NCI-H2196 treated with DMSO at 0.1 percent for 48 hours (cell line): ENCODE measurements around the gene ZNF726.
A peak's percentile ranks its signal among the peaks of the same experiment; 100 is the strongest.
"Not testable (repeated sequence)": the region's sequence is repeated elsewhere in the genome, so short reads cannot be mapped to it uniquely, and the experiment has no call there.

Experiments
- DNase-seq: peaks from one replicate; lab custom pipeline; 2025; ENCODE audit not compliant: unreplicated experiment; lab: John Stamatoyannopoulos, UW

The ZNF726 gene

DNA sequence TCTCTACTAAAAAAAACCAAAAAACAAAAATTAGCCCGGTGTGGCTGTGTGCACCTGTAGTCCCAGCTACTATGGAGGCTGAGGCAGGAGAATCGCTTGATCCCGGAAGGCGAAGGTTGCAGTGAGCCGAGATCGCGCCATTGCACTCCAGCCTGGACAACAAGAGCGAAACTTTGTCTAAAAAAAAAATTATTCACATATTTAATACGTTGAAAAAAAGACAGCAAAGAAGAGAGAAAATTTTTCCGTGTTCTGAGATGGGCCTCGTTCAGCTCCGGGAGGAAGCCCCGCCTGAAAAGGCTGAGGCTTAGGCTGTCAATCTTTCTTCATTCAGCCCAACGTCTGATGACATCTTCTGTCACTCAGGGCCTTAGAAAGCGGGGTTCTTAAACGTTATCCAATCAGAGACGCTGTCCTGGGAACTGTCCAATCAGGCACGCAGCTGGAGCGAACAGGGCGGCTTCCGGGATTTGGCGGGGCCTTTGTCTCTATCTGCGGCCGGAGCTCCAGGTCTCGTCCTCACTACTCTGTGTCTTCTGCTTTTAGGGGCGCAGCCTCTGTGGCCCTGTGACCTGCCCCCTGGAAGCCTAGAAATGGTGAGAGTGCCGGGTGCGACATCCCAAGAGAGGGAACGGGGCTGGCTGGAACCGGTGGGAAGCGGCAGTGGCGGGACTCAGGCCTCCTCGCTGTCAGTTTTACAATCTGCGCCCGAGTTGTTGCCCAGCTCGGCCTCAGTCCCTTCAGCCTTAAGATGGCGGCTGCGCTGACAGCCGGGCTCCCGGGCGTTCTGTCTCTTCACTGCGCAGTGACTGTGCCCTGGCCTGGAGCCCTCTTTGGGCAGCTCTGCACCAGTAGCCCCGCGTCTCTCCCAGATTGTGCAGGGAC lies at the start of gene ZNF726:
TSS of gene ZNF726 (plus strand) at position 485 of the 885 bp plus-strand sequence. CDS start at position 594, 109 bp downstream.
- peak; percentile 68 for DNase-seq

DNA sequence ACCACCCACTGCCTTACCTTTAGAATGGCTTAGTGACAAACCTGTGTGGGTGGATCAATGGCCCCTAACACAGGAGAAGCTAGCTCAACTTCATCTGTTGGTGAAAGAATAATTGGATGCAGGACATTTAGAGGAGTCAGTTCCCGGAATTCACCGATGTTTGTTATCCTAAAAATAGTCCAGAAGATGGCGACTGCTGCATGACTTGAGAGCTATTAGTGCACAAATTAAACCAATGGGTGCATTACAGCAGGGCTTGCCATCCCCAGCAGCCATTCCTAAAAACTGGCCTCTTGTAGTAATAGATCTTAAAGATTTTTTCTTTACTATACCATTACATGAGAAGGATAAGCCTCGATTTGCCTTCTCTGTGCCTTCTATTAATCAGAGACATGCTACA lies 46.8 kb upstream of the ZNF726 start:
- no peak for DNase-seq

DNA sequence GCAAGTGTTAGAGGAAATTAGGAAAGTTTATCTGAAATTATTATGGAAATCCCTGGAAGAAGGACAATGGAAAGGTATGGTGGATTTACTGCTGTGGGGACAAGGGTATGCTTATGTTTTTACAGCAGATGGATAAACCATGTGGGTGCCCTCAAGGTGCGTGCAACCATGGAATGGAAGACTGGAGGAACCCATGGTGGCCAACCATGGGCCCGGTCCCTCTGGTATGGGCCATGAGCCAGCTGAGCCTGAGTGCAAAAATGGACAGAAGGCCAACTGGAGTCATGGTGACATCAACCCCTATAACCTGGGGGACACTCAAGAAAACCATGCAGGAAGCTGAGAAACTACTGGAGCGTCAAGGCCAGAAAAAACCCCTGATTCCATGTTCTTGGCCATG lies 46.1 kb upstream of the ZNF726 start:
- no peak for DNase-seq

DNA sequence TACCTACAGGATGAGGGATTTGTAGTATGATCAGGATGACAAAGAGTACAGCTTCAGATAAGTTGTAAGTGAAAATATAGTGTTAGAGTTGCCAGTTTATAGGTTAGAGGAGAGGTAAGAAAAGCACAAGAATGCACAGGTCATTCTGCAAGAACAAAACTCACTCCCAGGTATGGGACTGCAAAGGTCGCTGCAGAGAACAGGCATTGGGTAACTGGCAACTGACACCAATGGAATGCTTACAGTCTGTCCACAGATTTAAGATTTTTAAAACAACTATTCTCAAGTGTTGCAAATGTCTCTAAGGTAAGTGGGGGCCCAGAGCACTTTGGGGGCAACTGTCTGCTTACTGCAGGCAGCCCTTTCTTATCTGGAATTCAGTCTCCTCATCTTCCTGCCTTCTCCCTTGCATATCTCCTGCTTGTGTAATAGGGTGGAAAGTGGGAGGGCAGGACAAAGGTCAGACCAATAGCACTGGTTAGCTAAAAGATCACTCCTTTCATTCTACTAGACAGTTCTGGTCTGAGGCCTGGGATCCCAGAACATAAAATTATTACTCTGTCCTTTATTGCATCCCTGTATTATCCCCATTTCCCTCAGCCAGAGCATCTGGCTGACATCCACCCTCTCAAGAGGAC lies 42.3 kb upstream of the ZNF726 start:
- DNase-seq: no peak

DNA sequence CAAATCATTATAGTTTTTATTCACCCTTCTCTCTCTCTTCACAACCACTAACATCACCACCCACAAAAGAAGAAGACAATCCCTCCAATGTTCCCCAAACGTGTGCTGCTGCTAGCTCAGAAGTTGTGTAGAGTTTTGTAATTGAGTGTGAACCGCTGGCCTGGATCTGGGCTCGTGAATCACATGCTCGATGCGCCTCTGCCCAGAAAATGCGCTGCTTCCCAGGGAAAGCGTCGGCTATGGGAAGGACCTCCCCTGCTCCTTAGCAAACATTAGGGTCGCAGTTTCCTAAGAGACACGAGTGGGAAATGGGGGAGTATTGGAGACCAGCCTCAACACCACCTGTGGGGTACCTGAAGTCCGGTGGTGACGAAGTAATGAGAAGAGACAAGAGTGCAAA lies 38.4 kb upstream of the ZNF726 start:
- no peak for DNase-seq

DNA sequence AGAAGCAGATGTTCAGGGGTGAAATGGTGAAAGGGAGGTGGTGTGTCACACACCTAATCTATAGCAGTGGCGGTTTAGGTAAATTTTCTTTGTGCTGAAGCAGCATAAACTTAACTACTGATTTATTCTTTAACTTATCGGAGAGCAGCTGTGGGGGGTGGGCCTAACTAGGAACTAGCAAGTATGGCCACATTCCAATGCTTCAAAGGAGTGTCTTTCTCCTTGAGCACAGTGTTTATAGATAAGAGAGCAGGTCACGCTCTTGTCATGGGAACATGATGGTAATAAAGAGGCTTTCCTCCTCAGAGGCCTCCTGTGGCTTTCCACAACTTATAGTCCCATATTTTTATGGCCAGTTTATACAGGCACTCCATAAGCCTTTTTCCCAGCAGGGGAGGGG lies 37.9 kb upstream of the ZNF726 start:
- not testable (repeated sequence) for DNase-seq

DNA sequence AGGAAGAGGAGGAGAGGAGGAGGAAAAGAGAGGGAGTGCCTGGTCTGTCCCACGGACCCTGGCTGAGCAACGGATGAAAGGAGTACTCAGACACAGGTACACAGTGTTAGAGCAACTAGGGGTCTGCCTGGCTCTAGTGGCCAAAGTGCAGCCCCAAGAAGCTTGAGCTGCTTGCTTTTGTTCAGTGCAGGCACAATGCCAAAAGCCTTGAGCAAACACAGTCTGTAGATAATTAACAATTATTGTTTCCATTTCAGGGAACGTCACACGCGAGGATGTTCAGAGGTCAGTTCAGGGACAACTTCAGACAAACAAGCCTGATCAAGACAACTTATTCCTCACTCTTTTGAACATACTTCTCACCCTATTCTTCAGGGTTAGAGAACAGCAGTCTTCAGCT lies 32.2 kb upstream of the ZNF726 start:
- DNase-seq: no peak

DNA sequence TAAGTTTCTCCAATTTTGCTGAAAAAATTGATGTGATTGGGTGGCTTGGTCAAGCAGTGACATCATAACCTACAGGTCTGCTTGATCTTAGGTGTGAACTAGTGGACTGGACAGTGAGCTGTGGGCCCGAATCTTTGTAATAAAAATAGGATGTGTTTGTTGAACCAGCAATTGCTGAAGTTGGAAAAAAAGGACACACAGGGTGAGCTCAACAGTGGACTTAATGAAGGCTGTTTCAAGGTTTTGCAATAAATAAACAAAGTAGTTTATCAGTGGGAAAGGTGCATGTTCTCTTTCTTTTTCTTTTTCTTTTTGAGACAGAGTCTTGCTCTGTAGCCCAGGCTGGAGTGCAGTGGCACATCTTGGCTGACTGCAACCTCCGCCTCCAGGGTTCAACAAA lies 30.3 kb upstream of the ZNF726 start:
- no peak for DNase-seq

DNA sequence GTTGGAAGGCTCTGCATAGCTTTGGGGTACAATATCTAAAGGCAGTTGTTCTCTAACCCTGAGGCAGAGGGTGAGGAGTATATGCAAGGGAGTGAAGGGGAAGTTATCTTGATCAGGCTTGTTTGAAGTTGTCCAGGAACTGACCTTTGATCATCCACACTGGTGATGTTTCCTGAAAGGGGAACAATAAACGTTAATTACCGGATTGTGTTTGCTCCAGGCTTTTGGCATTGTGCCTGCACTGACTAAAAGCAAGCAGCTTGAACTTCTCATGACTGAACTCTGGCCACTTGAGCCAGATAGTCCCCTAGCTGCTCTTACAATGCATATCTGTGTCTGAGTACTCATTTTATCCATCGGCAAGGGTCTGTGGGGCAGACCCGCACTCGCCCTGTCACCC lies 27.0 kb upstream of the ZNF726 start:
- no peak for DNase-seq

DNA sequence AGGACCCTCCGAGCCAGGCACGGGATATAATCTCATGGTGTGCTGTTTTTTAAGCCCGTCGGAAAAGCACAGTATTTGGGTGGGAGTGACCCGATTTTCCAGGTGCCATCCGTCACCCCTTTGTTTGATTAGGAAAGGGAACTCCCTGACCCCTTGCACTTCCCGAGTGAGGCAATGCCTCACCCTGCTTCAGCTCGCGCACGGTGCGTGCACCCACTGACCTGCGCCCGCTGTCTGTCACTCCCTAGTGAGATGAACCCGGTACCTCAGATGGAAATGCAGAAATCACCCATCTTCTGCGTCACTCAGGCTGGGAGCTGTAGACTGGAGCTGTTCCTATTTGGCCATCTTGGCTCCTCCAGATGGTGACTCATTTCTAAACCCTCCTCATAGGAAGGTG lies 18.6 kb upstream of the ZNF726 start:
- not testable (repeated sequence) for DNase-seq

DNA sequence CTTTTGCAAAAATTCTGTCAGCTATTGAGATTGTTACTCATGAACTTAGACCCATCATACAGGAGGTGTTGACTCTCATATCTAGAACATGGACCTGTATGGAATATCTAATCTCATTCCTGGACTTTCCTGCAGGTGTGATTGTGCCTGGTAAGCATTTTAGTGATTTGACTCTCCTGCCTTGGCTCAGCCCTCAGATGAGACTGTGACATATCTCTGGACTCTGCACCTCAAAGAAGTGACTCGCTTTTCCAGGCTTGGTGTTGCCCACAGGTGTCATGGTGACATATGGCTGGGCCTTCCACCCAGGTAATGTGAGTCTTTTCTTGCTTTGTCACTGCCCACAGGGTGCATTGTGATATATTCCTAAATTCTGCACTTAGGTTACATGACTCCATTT lies 17.8 kb upstream of the ZNF726 start:
- no peak for DNase-seq

DNA sequence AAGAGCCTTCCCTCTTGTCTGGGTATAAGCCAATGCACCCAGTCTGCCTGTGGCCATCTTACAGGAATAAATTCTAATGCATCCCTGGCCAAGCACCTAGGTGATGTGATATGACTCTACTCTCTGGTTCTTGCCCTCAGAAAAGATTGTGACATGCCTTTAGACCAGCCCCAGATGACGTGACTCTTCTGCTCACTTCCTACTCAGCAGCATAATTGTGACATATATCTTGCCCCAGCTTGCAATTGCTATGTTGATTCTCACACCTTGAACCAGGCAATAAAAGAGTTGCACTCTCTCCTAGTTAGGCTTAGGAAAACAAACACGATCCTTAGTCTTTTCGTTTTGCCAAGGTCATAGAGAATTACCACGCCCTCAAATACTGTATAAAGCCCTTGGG lies 13.3 kb upstream of the ZNF726 start:
- no peak for DNase-seq

DNA sequence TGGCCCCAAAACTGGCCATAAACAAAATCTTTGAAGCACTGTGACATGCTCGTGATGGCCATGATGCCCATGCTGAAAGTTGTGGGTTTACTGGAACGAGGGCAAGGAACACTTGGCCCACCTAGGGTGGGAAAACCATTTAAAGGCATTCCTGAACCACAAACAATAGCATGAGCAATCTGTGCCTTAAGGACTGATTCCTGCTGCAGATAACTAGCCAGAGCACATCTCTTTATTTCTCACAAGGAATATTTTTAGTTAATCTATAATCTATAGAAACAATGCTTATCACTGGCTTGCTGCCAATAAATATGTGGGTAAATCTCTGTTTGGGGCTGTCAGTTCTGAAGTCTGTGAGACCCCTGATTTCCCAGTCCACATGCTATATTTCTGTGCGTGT lies 10.3 kb upstream of the ZNF726 start:
- DNase-seq: no peak

DNA sequence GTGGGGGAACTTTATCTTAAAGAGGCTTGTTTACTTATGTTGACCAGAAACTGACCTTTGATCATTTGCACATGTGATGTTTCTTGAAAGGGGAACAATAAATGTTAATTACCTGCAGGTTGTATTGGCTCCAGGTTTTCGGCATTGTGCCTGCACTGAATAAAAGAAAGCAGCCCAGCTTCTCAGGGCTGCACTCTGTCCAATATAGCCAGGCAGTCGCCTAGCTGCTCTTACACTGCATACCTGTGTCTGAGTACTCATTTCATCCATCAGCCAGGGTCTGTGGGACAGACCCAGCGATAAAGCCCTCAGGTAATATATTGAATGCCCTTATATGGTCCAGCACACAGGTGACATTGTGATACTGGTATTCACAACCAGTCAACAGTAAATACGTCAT lies 8.9 kb upstream of the ZNF726 start:
- no peak for DNase-seq

DNA sequence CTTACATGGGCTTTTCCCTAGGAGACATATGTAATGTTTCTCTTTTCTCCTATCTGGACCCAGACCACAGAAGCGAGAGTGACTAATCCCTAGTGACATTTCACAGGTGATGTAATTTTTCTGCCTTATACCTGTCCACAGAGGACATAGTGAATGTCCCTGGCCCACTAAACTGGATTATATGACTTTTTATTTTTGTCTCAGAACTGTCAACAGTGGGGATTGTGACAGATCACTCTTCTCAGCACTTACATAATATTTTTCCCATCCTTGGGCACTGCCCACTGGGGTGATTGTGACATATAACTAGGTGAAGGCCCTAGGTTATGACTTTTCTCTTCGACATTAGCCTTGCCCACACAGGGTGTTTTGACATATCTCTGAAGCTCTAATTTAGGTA lies 7.9 kb upstream of the ZNF726 start:
- no peak for DNase-seq

DNA sequence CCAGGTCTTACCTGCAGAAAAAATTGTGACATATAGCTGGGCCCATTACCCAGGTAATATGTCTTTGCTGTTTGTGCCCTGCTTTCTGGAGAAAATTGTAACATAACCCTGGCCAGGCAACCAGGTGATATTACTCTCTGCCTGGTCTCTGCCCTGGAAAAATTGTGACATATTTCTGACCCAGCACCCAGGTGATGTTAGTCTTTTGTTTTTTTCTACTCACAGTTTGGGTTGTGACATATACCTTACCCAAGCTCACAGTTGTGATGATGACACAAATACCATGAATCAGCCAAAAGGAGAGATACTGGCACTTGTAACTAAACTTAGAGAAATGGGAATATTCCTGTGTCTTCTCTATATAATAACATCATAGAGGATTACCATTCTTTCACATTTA lies 6.5 kb upstream of the ZNF726 start:
- DNase-seq: no peak

DNA sequence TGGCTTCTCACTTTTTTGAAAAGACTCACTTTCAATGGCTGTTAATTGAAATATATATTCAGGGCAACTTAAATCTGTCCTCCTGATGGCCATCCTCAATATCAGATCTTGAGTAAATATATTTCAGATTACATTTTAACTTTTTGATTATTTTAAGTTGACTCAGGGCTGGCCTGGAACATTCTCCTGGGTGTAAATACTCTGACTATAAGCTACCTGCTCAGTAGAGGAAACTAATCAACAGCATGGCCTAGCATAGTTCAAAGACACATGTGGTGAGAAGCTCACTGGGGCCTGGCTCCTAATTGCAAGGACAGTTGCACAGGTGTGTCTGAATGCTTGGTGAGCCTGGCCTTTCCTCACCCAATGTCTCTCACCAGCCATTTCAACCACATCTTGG lies 5.5 kb upstream of the ZNF726 start:
- no peak for DNase-seq

DNA sequence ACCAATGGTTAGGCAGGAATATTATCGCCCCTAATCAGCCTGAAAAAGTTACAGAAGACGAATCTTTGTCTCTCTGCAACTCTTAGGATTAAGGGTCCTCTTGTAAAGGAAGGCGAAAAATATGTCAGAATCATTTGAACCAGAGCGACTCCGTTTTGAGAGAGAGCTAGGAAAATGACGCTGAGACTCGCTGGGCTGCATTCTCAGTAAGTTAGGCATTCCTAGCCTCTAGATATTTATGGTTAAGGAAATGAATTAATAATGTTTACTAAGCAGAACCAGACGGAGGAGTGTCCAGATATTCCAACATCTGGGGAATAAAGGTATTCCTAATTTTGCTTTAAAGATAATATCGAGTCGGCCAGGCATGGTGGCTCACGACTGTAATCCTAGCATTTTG lies 755 bp upstream of the ZNF726 start:
- no peak for DNase-seq

DNA sequence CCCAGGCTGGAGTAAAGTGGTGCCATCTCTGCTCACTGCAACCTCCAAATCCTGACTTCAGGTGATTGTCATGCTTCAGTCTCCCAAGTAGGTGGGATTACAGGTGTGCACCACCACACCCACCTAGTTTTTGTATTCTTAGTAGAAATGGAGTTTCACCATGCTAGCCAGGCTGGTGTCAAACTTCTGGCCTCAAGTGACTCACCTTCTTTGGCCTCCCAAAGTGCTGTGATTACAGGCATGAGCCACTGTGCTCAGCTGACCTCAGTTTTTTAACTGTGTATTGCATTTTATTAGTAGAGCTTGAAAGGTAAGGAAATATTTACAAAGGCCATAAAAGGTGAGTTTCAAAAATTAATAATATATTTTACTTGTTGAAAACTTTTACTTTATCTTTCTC lies 2.3 kb downstream of the ZNF726 start:
- DNase-seq: no peak

DNA sequence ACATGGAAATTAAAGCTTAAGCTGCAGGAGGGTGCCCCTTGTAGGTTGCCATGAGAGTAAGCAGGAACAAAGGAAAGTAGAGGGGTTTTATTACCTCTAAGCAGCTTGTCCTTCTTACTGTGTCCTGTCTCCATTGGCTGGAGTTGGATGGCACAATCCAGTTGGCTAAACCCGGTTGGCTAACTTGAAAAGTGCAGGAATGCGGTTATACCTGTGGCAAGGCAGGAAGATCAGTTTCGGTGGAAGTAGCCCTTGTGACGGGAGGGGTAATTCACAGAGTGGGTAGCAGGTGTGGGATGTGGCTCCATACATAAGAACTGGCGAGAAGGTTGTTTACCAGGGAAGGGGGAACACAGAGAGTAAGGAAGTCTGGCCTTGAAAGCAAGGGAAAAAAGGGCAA lies 3.2 kb downstream of the ZNF726 start:
- no peak for DNase-seq

DNA sequence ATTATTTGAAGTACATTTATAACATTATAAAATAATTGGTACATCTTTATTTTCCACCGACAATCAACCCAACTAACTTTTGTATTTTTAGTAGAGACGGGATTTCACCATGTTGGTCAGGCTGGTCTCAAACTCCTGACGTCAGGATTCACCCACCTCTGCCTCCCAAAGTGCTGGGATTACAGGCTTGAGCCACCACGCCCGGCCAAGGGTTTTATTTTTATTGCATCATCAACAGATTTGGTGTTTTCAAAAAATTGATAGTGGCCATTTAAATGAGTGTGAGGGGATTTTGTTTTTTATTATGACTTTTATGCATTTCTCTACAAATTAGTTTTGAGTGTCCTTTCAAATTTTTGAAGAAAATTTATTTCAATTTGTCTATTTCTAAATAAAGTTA lies 10.6 kb downstream of the ZNF726 start:
- no peak for DNase-seq

DNA sequence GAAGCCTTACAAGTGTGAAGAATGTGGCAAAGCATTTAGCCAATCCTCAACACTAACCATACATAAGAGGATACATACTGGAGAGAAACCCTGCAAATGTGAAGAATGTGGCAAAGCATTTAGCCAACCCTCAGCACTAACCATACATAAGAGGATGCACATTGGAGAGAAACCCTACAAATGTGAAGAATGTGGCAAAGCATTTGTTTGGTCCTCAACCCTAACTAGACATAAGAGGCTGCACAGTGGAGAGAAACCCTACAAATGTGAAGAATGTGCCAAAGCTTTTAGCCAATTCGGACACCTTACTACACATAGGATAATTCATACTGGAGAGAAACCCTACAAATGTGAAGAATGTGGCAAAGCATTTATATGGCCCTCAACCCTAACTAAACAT lies 18.2 kb downstream of the ZNF726 start:
- no peak for DNase-seq

DNA sequence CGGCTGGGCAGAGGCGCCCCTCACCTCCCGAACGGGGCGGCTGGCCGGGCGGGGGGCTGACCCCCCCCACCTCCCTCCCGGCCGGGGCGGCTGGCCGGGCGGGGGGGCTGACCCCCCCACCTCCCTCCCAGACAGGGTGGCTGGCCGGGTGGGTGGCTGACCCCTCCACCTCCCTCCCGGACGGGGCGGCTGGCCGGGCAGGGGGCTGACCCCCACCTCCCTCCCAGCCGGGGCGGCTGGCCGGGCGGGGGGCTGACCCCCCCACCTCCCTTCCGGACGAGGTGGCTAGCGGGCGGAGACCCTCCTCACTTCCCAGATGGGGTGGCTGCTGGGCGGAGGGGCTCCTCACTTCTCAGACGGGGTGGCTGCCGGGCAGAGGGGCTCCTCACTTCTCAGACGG lies 22.3 kb downstream of the ZNF726 start:
- DNase-seq: not testable (repeated sequence)
